ENCODE data around the gene HOXC9.
A peak's percentile ranks its signal among the peaks of the same experiment; 100 is the strongest.

The HOXC9 gene

GRCh38 chr12:53974084-53975063, 25.6 kb upstream of the HOXC9 start, which contains the start of gene HOTAIR:
Gene HOTAIR (minus strand): TSS chr12:53974954.
- H3K27ac ChIP-seq, result peak within 1 kb of the TSS in 15 of 21 experiments; percentile 5 to 90 (median 74)
- H3K4me3 ChIP-seq, result peak within 1 kb of the TSS; percentile 15 to 48 (median 30)

GRCh38 chr12:53975064-53975471, 24.9 kb upstream of the HOXC9 start:
- Histone ChIP-seq H3K4me3 (peak overlapping the region; percentile 15 to 48 (median 30)), H3K27ac (peak overlapping the region in 11 of 21 experiments; percentile 47 to 90 (median 78))

GRCh38 chr12:53975479-53976152, 24.3 kb upstream of the HOXC9 start:
- Histone ChIP-seq H3K4me3 (peak overlapping the region in 2 of 7 experiments; percentile 30 to 41), H3K27ac (peak overlapping the region in 2 of 21 experiments; percentile 38 to 90)

GRCh38 chr12:53976172-53976822, 23.7 kb upstream of the HOXC9 start:
- peak overlapping the region in 3 of 21 experiments; percentile 38 to 63 (median 45) for H3K27ac ChIP-seq
- H3K4me3 ChIP-seq, result no peak overlapping the region

- no peak overlapping the region for H3K4me3 ChIP-seq
- peak overlapping the region in 2 of 21 experiments; percentile 45 to 63 for H3K27ac ChIP-seq
Measured at GRCh38 chr12:53976823-53977595, 23.0 kb upstream of the HOXC9 start.

DNA sequence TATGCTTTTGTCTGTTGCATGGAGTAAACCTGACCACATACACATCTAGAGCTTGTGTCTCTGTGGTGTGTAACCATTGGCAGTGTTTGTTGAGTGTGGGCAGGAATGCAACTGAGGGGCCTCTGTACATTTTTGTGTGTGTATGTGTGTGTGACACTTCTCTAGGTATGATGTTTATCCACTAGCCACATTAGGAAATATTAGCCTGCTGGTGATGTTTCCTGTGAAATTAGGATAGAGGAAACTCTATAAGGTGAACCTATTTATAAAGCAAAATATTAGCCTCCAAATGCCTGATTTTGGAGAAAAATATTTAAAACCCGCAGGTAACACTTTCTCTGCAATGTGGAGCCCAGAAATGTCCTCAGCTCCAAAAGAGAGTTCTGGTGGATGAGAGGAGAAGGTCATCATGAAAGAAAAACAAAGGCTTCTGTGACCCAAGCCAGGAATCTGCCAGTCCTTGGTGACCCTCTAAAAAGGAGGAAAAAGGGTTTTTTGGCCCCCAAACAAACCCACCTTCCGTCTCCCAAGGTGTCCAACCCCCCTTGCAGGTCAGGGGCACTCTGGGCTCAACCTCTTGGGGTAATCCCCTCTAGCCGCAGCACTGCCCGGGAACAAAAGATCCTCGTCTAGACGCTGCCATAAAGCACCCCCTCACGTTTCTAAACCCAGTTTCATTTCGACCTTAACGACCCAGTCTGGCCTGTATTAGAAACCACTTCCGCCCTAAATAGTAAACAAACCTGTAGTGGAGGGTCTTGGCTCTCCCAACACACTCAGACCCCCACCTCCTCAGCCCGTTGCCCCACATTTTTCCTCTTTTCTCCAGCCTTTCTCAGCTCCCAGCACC, 22.1 kb upstream of the HOXC9 start:
- Histone ChIP-seq H3K27ac (peak overlapping the region in 5 of 21 experiments; percentile 38 to 98 (median 43)), H3K4me3 (no peak overlapping the region)

GRCh38 chr12:53978477-53979356, 21.2 kb upstream of the HOXC9 start:
- peak overlapping the region in 5 of 21 experiments; percentile 36 to 98 (median 41) for H3K27ac ChIP-seq
- H3K4me3 ChIP-seq, result no peak overlapping the region

GRCh38 chr12:53980104-53980801, 19.7 kb upstream of the HOXC9 start:
- no peak overlapping the region for H3K4me3 ChIP-seq
- peak overlapping the region in 6 of 21 experiments; percentile 29 to 98 (median 86) for H3K27ac ChIP-seq

- H3K4me3 ChIP-seq, result no peak overlapping the region
- peak overlapping the region in 6 of 21 experiments; percentile 29 to 98 (median 86) for H3K27ac ChIP-seq
Measured at GRCh38 chr12:53980802-53981496, 19.0 kb upstream of the HOXC9 start.

- peak overlapping the region in 9 of 21 experiments; percentile 29 to 98 (median 83) for H3K27ac ChIP-seq
- no peak overlapping the region for H3K4me3 ChIP-seq
Measured at GRCh38 chr12:53981634-53982565, 18.1 kb upstream of the HOXC9 start.

DNA sequence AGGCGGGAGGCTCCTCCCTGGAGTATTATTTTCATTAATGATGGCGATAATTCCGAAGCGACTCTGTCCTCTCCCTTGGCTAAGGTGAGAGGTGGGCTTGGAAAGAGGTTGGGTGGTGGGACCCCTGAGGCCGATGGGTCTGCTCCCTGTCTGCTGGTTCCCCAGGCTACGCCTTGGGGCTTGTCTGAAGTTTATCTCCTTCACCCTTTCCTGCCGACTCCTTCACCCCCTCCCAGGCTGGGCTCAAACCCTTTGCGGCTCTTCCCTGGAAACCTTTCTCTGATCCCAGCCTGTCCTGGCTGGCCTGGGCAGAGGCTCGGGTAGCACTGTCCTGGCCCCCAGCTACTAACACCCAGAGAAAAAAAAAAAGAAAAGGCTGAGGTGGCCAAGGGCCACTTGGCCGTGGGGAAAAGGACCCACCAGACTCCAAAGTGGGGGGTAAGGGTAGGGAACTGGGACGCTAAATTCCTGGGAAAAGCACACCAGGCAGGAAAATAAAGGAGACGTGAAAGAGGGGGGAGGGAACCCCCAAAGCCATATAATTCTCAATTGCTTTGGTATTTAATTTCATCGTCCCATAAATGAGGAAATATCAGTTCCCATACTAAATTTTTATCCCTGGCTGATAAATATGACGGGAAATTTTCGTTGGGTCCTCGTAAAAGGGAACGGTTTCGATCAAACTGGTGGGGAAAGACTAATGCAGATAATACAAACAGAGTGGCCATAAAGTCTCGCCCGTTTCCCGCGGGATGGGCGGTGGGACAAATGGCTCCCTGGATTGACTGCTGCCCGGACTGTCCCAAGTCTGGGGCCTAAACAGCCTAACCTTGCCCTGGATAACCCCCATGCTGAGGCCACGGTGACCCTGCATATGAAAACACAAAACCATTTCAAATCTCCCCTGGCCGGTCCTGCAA, 17.1 kb upstream of the HOXC9 start:
- Histone ChIP-seq H3K27ac (peak overlapping the region in 9 of 21 experiments; percentile 30 to 98 (median 83)), H3K4me3 (peak overlapping the region in 1 of 7 experiments; percentile 4)

- Histone ChIP-seq H3K27ac (peak overlapping the region in 9 of 21 experiments; percentile 14 to 98 (median 83)), H3K4me3 (peak overlapping the region in 2 of 7 experiments; percentile 4 to 39)
Measured at GRCh38 chr12:53983568-53983949, 16.4 kb upstream of the HOXC9 start.

DNA sequence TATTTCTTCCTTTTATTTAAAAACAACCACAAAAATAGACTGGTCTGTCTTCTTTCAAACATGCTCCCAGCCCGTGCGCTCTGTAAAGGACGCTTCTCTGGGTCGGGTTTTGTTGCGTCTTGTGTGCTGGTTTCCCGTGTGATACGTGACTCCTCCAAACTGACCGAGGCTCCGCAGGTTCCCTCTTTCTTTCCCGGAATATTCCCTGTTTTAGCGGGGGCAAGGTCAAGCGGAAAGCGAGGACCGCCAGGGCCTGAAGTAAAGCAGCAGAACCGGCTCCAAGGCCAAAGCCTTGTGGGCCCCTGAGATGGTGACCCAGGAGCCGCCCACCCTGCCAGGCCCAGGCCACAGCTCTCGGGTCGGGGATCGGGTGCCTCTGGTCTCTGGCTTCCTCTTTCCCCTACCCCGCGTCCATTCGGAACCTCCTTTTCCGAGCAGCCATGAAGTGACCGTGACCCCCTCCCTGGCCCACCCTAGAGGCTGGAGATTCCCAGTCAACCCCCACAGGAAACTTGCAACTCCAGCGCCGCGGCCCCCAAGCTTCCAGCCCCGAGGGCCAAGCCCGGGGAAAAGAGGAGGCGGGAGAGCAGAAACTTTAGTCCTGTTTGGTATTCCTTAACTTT, 15.9 kb upstream of the HOXC9 start:
- Histone ChIP-seq H3K27ac (peak overlapping the region in 12 of 21 experiments; percentile 10 to 98 (median 72)), H3K4me3 (peak overlapping the region in 3 of 7 experiments; percentile 39 to 43 (median 42))
